CD14-positive monocyte (primary cell): ENCODE measurements around the gene NME7. TPM values are rescaled to one million over a fixed set of nuclear protein-coding genes. Genes with fewer than 3 reads are reported as not detected.

Source experiments
- DNase-seq, 3 donors: peaks; one replicate each; pipeline ENCODE4 v3.0.0-alpha.2; 2011 to 2022
- H2AFZ ChIP-seq: 2 replicates; pipeline ENCODE4 v1.6.0; 2012; ENCODE audit warnings: mild to moderate bottlenecking, low read depth, low read length, inconsistent platforms; ENCODE audit not compliant: insufficient read depth, poor library complexity, severe bottlenecking
- H3K27ac ChIP-seq, 2 donors: 1 replicate in 1 of 2; 2 replicates in 1 of 2; pipeline ENCODE4 v1.5.1; 2012 to 2013; ENCODE audit warnings: low read length in 2 of 2, control low read depth in 1 of 2, inconsistent platforms in 1 of 2, low read depth in 1 of 2, mild to moderate bottlenecking in 1 of 2
- H3K27me3 ChIP-seq, 2 donors: one replicate each; pipeline versions ENCODE4 v1.6.0 to v1.6.1; 2011 to 2013; ENCODE audit warnings: low read length in 2 of 2; ENCODE audit not compliant: control insufficient read depth in 2 of 2, insufficient read depth in 2 of 2
- H3K36me3 ChIP-seq, 2 donors: replicated peaks in 1 of 2; 1 replicate in 1 of 2; 2 replicates in 1 of 2; pipeline versions ENCODE4 v1.5.1 to v1.6.1; 2012 to 2013; ENCODE audit warnings: low read length in 2 of 2, control low read depth in 1 of 2, inconsistent platforms in 1 of 2, mild to moderate bottlenecking in 1 of 2; ENCODE audit not compliant: insufficient read depth in 2 of 2, control insufficient read depth in 1 of 2
- H3K4me1 ChIP-seq, 2 donors: 1 replicate in 1 of 2; 2 replicates in 1 of 2; pipeline versions ENCODE4 v1.5.1 to v1.6.1; 2012 to 2013; ENCODE audit warnings: low read length in 2 of 2, control low read depth in 1 of 2, inconsistent platforms in 1 of 2, mild to moderate bottlenecking in 1 of 2, moderate library complexity in 1 of 2; ENCODE audit not compliant: insufficient read depth in 2 of 2, control insufficient read depth in 1 of 2
- H3K4me2 ChIP-seq: replicated peaks from 2 replicates; pipeline ENCODE3; 2012; ENCODE audit warnings: low read length, moderate library complexity, mild to moderate bottlenecking; ENCODE audit not compliant: poor library complexity, severe bottlenecking; ENCODE audit errors: extremely low read depth
- H3K4me3 ChIP-seq, 3 experiments: fragments of 200-600 bp in 1 of 3; sonication (generic) in 1 of 3; replicated peaks in 1 of 3; 1 replicate in 2 of 3; 2 replicates in 1 of 3; pipeline ENCODE4 v1.5.1; 2011 to 2013; ENCODE audit warnings: low read length in 3 of 3, mild to moderate bottlenecking in 3 of 3, control low read depth in 2 of 3, low read depth in 2 of 3, inconsistent platforms in 1 of 3, moderate library complexity in 1 of 3
- H3K79me2 ChIP-seq: 2 replicates; pipeline ENCODE4 v1.6.0; 2012; ENCODE audit warnings: mild to moderate bottlenecking, control low read depth, inconsistent platforms, low read length, moderate library complexity; ENCODE audit not compliant: insufficient read depth
- H3K9ac ChIP-seq: 2 replicates; pipeline ENCODE4 v1.6.0; 2017; ENCODE audit warnings: low read length, mild to moderate bottlenecking; ENCODE audit not compliant: insufficient read depth, poor library complexity, severe bottlenecking
- H3K9me3 ChIP-seq, 2 donors: replicated peaks in 1 of 2; 1 replicate in 1 of 2; 2 replicates in 1 of 2; pipeline versions ENCODE4 v1.5.1 to v1.6.1; 2012 to 2013; ENCODE audit warnings: low read length in 2 of 2, control low read depth in 1 of 2; ENCODE audit not compliant: control insufficient read depth in 1 of 2, insufficient read depth in 1 of 2
- H4K20me1 ChIP-seq: 2 replicates; pipeline ENCODE4 v1.6.0; 2012; ENCODE audit warnings: mild to moderate bottlenecking, low read length, control low read depth, moderate library complexity; ENCODE audit not compliant: insufficient read depth
- H3K27ac Mint-ChIP-seq, 7 donors: one replicate each; pipeline ENCODE4 v1.8.0; 2020; ENCODE audit warnings: mild to moderate bottlenecking in 7 of 7, mixed read lengths in 7 of 7, moderate library complexity in 6 of 7, inconsistent platforms in 2 of 7
- H3K27me3 Mint-ChIP-seq, 3 donors: one replicate each; pipeline ENCODE4 v1.8.0; 2021 to 2022; ENCODE audit warnings: low read depth in 3 of 3, mild to moderate bottlenecking in 3 of 3, mixed read lengths in 3 of 3, moderate library complexity in 3 of 3, inconsistent platforms in 1 of 3
- H3K36me3 Mint-ChIP-seq, 2 donors: one replicate each; pipeline ENCODE4 v1.8.0; 2020; ENCODE audit warnings: mixed read lengths in 2 of 2, inconsistent platforms in 1 of 2, mild to moderate bottlenecking in 1 of 2
- H3K4me1 Mint-ChIP-seq: one replicate; pipeline ENCODE4 v1.8.0; 2020; ENCODE audit warnings: mild to moderate bottlenecking, mixed read lengths
- H3K4me3 Mint-ChIP-seq, 2 donors: one replicate each; pipeline ENCODE4 v1.8.0; 2020; ENCODE audit warnings: mild to moderate bottlenecking in 2 of 2, mixed read lengths in 2 of 2, moderate library complexity in 1 of 2
- H3K9me3 Mint-ChIP-seq, 7 donors: one replicate each; pipeline ENCODE4 v1.8.0; 2020 to 2022; ENCODE audit warnings: mixed read lengths in 7 of 7, mild to moderate bottlenecking in 6 of 7, moderate library complexity in 6 of 7, inconsistent platforms in 2 of 7
- WGBS: methylation state at CpG from one replicate; pipeline ENCODE4 v1.1.5; 2013; ENCODE audit warnings: missing lambda C conversion rate; ENCODE audit not compliant: insufficient coverage; 5-methylcytosine and 5-hydroxymethylcytosine counted together
- intact Hi-C, 2 donors: fragments of 100-400 bp; cut with micrococcal nuclease; formaldehyde crosslinking; loops; one replicate each; pipeline versions ENCODE4 v1.15.0 to v1.15.1; 2023
- polyA plus RNA-seq, 3 donors: library from polyadenylated mRNA; depleted of rRNA in 1 of 3; unstranded in 2 of 3; stranded (reverse) in 1 of 3; fragments of 300-500 nt in 2 of 3; fragments of >200 nt in 1 of 3; fragmentation: Illumina TruSeq in 2 of 3; gene quantifications; 1 replicate in 2 of 3; 2 replicates in 1 of 3; pipeline ENCODE4 v1.2.3, GENCODE V29; 2012 to 2021
- TF ChIP-seq, protein P1 (sequence below): fragments of 200-600 bp; IDR thresholded peaks from one replicate; pipeline ENCODE4 v1.8.0; 2022; ENCODE audit warnings: antibody characterized with exemption, mild to moderate bottlenecking

Gene NME7
- polyA plus RNA-seq, 3 donors: 3.5 to 8.0 (median 6.0) TPM

- DNase-seq: no peak
- H3K4me2 ChIP-seq: no peak overlapping the region
- H3K9me3 Mint-ChIP-seq: no peaks in the 10 kb centered on the region
- H3K27ac Mint-ChIP-seq: no peak overlapping the region
- intact Hi-C loops: no loop called here
- H3K27me3 Mint-ChIP-seq: no peaks in the 10 kb centered on the region
- H3K36me3 ChIP-seq: no peaks in the 10 kb centered on the region
- no peak overlapping the region for H3K4me3 Mint-ChIP-seq
- no peak overlapping the region for H3K27ac ChIP-seq
- H2AFZ ChIP-seq: no peak overlapping the region
- no peaks in the 10 kb centered on the region for H3K4me1 ChIP-seq
- H3K36me3 Mint-ChIP-seq: no peaks in the 10 kb centered on the region
- H3K9me3 ChIP-seq: no peaks in the 10 kb centered on the region
- H4K20me1 ChIP-seq: no peaks in the 10 kb centered on the region
- H3K79me2 ChIP-seq: no peaks in the 10 kb centered on the region
- no peak overlapping the region for H3K4me3 ChIP-seq
- no peaks in the 10 kb centered on the region for H3K4me1 Mint-ChIP-seq
- H3K27me3 ChIP-seq: no peaks in the 10 kb centered on the region
- TF ChIP-seq, protein P1, sequence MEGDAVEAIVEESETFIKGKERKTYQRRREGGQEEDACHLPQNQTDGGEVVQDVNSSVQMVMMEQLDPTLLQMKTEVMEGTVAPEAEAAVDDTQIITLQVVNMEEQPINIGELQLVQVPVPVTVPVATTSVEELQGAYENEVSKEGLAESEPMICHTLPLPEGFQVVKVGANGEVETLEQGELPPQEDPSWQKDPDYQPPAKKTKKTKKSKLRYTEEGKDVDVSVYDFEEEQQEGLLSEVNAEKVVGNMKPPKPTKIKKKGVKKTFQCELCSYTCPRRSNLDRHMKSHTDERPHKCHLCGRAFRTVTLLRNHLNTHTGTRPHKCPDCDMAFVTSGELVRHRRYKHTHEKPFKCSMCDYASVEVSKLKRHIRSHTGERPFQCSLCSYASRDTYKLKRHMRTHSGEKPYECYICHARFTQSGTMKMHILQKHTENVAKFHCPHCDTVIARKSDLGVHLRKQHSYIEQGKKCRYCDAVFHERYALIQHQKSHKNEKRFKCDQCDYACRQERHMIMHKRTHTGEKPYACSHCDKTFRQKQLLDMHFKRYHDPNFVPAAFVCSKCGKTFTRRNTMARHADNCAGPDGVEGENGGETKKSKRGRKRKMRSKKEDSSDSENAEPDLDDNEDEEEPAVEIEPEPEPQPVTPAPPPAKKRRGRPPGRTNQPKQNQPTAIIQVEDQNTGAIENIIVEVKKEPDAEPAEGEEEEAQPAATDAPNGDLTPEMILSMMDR: no peak
- H3K9ac ChIP-seq: no peak overlapping the region
Measured at GRCh38 chr1:169143984-169144383, 223.6 kb downstream of the NME7 start.

DNA sequence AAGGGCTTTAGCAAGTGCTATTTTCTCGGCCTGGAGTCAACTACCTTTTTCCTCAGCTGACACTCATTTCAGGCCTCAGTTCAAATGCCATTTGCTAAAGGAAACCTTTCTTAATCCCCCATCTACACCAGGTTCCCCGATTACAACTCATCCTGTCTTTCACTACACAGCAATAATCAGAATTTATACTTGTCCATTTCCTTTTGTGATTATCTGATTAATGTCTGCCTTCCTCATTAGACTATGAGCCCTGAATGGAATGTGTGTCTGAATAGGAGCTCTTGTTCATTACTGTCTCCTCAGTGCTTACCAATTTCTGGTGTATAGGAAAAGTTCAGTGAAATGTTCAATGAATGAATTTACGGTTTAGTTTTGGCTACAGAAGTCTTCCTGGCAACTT lies 224.3 kb downstream of the NME7 start:
- 92% methylated on average over 1 of the region's 3 CpGs for WGBS
- H4K20me1 ChIP-seq: no peaks in the 10 kb centered on the region
- H3K4me2 ChIP-seq: no peak overlapping the region
- H3K36me3 ChIP-seq: no peaks in the 10 kb centered on the region
- H3K9me3 ChIP-seq: no peaks in the 10 kb centered on the region
- DNase-seq: no peak
- H3K27me3 ChIP-seq: no peaks in the 10 kb centered on the region
- TF ChIP-seq, protein P1: no peak
- no peak overlapping the region for H3K4me3 Mint-ChIP-seq
- H3K27ac ChIP-seq: no peak overlapping the region
- intact Hi-C loops: no loop called here
- no peak overlapping the region for H2AFZ ChIP-seq
- no peaks in the 10 kb centered on the region for H3K27me3 Mint-ChIP-seq
- H3K4me1 ChIP-seq: no peaks in the 10 kb centered on the region
- no peaks in the 10 kb centered on the region for H3K4me1 Mint-ChIP-seq
- no peak overlapping the region for H3K27ac Mint-ChIP-seq
- H3K36me3 Mint-ChIP-seq: no peaks in the 10 kb centered on the region
- H3K4me3 ChIP-seq: no peak overlapping the region
- no peaks in the 10 kb centered on the region for H3K79me2 ChIP-seq
- no peak overlapping the region for H3K9ac ChIP-seq
- H3K9me3 Mint-ChIP-seq: no peaks in the 10 kb centered on the region
